TTC549 (cell line): ENCODE measurements around the gene DISC1.
"Not testable (repeated sequence)": the region's sequence is repeated elsewhere in the genome, so short reads cannot be mapped to it uniquely, and the experiment has no call there.

Source experiments
- FAIRE-seq: peaks from 2 replicates; lab custom pipeline; 2012; peaks lifted over from hg19 to GRCh38; lab: Jason Lieb, UNC

Gene DISC1

GRCh38 chr1:231639819-231640218 lies 13.2 kb downstream of the DISC1 start:
- FAIRE-seq, result no peak

GRCh38 chr1:231641444-231641843 lies 14.9 kb downstream of the DISC1 start:
- not testable (repeated sequence) for FAIRE-seq

- FAIRE-seq, result not testable (repeated sequence)
These were observed 15.5 kb downstream of the DISC1 start for GRCh38 chr1:231642061-231642460.

GRCh38 chr1:231642618-231643017 lies 16.0 kb downstream of the DISC1 start:
- FAIRE-seq, result no peak

- no peak for FAIRE-seq
These were observed 16.7 kb downstream of the DISC1 start for GRCh38 chr1:231643071-231643934.

GRCh38 chr1:231643935-231644237 lies 17.3 kb downstream of the DISC1 start:
- FAIRE-seq, result no peak

- not testable (repeated sequence) for FAIRE-seq
These were observed 19.0 kb downstream of the DISC1 start for GRCh38 chr1:231645634-231646033.

- not testable (repeated sequence) for FAIRE-seq
These were observed 19.6 kb downstream of the DISC1 start for GRCh38 chr1:231646165-231646564.

GRCh38 chr1:231651621-231652260 lies 25.2 kb downstream of the DISC1 start:
- not testable (repeated sequence) for FAIRE-seq

- FAIRE-seq, result no peak
These were observed 27.0 kb downstream of the DISC1 start for GRCh38 chr1:231653632-231654031.

GRCh38 chr1:231656741-231657140 lies 30.2 kb downstream of the DISC1 start:
- FAIRE-seq, result no peak

- FAIRE-seq, result not testable (repeated sequence)
These were observed 31.6 kb downstream of the DISC1 start for GRCh38 chr1:231658223-231658622.

GRCh38 chr1:231660198-231660597 lies 33.6 kb downstream of the DISC1 start:
- FAIRE-seq, result no peak

GRCh38 chr1:231663211-231663792 lies 36.7 kb downstream of the DISC1 start:
- no peak for FAIRE-seq

GRCh38 chr1:231665101-231665500 lies 38.5 kb downstream of the DISC1 start:
- no peak for FAIRE-seq

GRCh38 chr1:231665726-231666125 lies 39.1 kb downstream of the DISC1 start:
- no peak for FAIRE-seq

- FAIRE-seq, result no peak
These were observed 39.8 kb downstream of the DISC1 start for GRCh38 chr1:231666220-231666936.

- no peak for FAIRE-seq
These were observed 40.5 kb downstream of the DISC1 start for GRCh38 chr1:231666937-231667608.

GRCh38 chr1:231667896-231668506 lies 41.4 kb downstream of the DISC1 start:
- FAIRE-seq, result no peak

GRCh38 chr1:231668826-231669225 lies 42.2 kb downstream of the DISC1 start:
- no peak for FAIRE-seq

- FAIRE-seq, result not testable (repeated sequence)
These were observed 43.5 kb downstream of the DISC1 start for GRCh38 chr1:231669864-231670621.
